GM12875 (cell line): Measurements from ENCODE around the gene AIF1L.
"Not testable (repeated sequence)": the region's sequence is repeated elsewhere in the genome, so short reads cannot be mapped to it uniquely, and the experiment has no call there.

ENCODE experiments used
- H3K4me3 ChIP-seq: one replicate; pipeline ENCODE4 v1.5.1; 2011; ENCODE audit warnings: low read depth, low read length, control low read depth
- TF ChIP-seq, protein P1 (sequence below): IDR thresholded peaks from 2 replicates; pipeline ENCODE4 v1.5.1; 2011; ENCODE audit warnings: low read depth, mild to moderate bottlenecking, control low read depth, inconsistent platforms, low read length, moderate library complexity, borderline replicate concordance; ENCODE audit not compliant: insufficient read depth

The AIF1L gene

DNA sequence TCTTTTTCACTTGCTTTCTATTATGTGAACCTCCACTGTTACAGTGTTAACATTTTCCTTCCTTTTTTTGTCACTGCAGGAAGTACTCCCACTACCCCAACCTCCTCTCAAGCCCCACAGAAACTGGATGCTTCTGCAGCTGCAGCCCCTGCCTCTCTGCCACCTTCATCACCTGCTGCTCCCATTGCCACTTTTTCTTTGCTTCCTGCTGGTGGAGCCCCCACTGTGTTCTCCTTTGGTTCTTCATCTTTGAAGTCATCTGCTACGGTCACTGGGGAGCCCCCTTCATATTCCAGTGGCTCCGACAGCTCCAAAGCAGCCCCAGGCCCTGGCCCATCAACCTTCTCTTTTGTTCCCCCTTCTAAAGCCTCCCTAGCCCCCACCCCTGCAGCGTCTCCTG lies 47.9 kb downstream of the AIF1L start:
- TF ChIP-seq, protein P1, sequence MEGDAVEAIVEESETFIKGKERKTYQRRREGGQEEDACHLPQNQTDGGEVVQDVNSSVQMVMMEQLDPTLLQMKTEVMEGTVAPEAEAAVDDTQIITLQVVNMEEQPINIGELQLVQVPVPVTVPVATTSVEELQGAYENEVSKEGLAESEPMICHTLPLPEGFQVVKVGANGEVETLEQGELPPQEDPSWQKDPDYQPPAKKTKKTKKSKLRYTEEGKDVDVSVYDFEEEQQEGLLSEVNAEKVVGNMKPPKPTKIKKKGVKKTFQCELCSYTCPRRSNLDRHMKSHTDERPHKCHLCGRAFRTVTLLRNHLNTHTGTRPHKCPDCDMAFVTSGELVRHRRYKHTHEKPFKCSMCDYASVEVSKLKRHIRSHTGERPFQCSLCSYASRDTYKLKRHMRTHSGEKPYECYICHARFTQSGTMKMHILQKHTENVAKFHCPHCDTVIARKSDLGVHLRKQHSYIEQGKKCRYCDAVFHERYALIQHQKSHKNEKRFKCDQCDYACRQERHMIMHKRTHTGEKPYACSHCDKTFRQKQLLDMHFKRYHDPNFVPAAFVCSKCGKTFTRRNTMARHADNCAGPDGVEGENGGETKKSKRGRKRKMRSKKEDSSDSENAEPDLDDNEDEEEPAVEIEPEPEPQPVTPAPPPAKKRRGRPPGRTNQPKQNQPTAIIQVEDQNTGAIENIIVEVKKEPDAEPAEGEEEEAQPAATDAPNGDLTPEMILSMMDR: no peak
- H3K4me3 ChIP-seq: no peak overlapping the region

DNA sequence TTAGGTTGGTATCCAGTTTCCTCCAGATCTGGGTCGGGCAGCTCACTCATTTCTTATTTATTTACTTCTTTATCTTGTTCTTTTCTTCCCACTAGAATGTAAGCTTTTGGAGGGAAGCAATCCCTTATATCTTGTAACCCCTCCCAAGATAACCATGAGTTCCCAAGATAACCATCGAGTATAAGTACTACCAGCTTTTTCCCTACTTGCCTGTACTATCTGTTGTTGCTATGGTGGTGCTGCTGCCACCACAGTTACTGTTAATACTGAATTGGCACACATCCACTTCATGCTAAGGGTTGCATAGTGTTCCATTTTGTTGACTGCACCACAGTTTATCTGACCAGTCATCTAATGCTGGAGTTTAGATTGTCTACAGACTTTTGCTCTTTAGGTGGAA lies 48.9 kb downstream of the AIF1L start:
- no peak overlapping the region for H3K4me3 ChIP-seq
- TF ChIP-seq, protein P1: no peak

DNA sequence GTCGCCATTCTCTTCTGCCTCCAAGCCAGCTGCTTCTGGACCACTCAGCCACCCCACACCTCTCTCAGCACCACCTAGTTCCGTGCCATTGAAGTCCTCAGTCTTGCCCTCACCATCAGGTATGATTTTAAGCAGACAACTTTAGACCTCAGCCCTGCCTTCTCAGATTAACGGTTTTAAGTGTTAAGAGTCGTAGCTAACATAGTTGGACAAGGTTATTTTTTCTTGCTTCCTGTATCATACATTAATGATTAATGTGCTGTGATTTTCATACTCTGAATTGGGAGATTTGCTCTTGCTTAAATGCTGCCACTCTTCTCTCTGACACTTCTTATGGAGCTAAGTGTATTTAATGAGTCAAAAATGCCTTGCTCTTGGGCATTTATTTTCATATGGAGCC lies 49.9 kb downstream of the AIF1L start:
- TF ChIP-seq, protein P1: no peak
- H3K4me3 ChIP-seq: no peak overlapping the region

DNA sequence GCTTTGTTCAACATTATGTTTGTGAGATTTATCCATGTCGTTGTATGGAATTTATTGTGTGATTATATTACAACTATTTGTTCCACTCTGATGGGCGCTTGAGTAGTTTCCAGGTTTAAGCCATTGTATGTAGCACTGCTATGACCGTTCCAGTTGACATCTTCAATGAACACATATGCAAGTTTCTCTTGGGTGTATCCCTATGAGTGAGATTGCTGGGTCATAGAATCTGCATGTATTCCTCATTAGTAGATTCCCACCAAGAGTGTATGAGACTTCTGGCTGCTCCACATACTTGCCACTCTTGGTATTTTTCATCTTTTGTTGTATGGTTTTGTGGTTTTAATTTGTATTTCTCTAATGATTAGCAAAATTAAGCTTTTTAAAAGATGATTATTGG lies 51.9 kb downstream of the AIF1L start:
- TF ChIP-seq, protein P1: no peak
- H3K4me3 ChIP-seq: no peak overlapping the region

DNA sequence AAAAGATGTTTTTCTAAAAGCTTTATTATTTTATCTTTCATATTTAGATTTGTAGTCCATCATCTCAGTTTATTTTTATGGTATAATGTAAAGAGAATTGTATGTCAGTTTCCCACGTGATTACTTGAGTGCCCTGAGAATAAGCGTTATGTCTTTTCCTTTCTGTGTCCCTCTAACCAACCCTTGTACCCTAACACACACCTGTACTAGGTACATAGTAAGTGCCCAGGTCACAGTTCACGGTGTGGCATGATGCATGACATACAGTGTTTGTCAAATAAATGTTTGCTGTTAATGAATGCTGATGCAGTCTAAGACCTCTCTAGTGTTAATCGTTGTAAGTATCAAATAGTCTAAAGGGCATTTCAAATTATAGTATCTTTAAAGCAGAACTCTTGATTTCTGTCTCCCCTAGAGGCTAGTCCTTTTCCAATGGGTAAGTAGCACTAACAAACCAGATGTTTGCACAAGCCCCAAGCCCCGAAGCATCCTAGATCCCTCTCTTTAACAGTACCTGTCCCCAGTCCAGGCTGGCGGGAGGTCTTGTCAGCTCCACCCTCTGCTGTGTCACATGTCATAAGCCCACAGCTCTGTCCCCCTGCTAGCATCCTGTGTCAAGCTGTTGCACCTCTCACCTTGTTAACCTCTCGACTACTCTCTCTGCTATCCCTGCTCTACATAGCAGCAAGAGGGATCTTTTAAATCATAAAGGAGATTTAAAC lies 52.8 kb downstream of the AIF1L start:
- TF ChIP-seq, protein P1: no peak
- H3K4me3 ChIP-seq: no peak overlapping the region

DNA sequence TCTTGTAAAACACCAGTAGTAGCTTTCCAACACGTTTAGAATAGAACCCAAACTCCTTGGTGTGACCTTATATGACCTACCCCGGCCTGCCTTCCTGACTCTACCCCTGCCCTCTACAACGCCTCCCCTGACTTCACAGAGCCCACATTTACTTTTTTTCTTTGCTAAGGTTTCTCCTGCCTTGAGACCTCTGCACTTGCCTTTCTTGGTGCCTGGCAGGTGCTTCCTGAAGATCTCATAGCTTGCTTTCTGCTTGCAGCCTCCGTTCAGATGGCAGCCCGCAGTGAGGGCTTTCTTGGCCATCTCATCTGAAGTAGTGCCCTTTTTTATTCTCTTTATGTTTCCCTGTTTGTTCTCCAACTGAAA lies 53.3 kb downstream of the AIF1L start:
- H3K4me3 ChIP-seq: no peak overlapping the region
- TF ChIP-seq, protein P1: no peak

DNA sequence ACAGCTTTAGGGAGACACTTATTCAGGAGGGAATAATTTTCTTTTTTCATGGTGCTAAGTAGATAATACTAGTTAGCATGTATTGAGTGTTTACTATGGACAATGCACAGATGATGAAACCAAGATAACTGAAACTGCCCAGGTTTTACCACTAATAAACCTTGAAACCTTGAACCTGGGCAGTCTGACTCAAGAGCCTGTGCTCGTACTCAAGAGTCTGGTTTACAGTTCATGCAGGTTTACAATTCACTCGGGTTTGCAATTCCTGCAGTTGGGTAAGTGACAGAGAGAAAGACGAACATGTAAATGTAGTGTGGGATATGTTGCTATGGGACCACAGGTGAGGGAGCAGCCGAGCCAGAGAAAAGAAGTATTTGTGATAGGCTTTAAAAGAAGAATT lies 57.3 kb downstream of the AIF1L start:
- TF ChIP-seq, protein P1: no peak
- no peak overlapping the region for H3K4me3 ChIP-seq

DNA sequence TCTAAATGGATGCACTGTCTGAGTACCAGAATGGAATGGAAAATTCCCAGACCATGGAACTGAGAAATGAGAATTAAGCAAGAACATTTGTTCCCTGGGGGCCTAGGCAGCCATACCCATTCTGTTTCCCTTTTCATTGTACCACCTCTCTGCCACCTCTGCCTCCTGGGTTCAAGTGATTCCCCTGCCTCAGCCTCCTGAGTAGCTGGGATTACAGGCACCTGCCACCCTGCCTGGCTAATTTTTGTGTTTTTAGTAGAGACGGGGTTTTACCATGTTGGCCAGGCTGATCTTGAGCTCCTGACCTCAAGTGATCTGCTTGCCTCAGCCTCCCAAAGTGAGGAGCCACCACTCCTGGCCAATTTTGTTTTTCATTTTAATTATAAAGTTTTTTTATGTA lies 62.3 kb downstream of the AIF1L start:
- not testable (repeated sequence) for H3K4me3 ChIP-seq
